ENCODE measurements around the gene ABHD3.
"Not testable (repeated sequence)": the region's sequence is repeated elsewhere in the genome, so short reads cannot be mapped to it uniquely, and the experiment has no call there.

The ABHD3 gene
- total RNA-seq: 60.8 reads per million, percentile 72 among the genes with 10 or more reads in this experiment

DNA sequence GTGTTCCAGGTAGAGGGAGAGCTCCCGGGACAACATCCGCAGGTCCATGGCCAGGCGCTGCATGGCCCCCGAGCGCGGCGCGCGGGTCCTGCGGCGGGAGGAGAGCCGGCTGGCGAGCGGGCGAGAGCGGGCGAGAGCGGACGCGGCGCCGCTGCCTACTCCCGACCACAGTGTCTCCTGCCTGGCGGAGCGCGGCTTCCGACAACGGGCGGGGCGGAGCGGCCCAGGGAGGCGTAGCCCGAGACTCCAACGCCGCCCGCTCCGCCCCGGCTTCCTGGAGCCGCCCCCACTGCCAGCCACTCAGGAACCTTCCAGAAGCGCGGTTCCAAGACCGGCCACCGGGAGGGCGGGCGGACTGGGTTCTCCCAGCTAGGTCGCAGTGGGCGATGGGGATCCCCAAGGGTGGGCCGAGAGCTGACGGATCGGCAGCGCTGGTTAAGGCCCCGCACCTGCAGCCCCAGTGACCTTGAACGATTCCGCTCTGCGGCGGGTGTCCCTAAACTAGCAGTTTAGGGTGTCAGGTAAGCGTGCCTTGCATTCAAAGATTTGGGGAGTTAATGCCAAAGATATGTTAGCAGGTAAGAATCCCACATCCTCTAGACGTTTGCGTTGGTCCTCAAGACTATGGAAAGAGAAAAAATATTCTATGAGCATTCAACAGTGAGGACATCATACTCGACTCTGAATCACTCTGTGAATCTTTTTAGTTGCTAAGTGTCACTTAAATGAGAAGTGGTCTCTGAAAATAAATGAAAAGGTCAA is at the start of gene ABHD3:
Gene ABHD3, minus strand, starts transcription at position 172 of the 762 bp plus-strand sequence. Its CDS starts 109 bp downstream, at position 63.
- peak; percentile 90 for DNase-seq

DNA sequence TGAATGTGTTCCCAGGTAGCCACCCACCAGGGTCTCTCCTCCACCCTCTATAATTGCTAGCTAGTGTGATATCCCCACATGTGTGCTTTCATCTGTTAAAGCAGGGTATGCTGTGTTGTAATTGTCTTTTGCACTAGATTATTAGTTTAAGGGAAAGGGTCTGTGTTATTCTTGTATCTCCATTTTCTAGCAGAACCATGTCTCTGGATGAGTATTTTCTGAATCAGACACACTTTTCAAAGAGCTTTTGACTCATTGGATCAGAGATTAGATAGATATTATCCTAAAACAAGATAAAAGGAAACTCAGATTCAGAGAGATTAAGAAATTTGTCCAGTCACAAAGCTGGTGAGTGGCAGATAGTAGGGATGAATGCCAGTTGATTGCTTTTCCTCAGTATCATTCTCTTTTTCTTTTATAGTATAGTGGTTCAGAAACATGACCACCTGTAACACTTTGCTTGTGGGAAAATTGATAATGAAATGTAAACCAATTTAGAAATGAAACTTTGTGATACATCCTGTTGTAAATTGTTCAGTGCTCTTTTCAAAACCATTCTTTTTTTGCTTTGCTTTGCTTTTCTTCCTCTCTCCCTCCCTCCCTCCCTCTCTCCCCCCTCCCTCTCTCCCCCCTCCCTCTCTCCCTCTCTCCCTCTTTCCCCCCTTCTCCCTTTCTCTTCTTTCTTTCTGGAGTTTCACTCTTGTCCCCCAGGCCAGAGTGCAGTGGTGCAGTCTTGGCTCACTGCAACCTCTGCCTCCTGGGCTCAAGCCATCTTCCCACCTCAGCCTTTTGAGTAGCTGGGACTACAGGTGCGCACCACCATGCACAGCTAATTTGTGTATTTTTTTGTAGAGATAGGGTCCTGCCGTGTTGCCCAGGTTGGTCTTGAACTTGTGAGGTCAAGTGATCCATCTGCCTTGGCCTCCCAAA is 43.5 kb upstream of the ABHD3 start:
- DNase-seq: no peak

GRCh38 chr18:21747268-21747667 is 42.7 kb upstream of the ABHD3 start:
- DNase-seq: no peak

- DNase-seq: no peak
Observed at GRCh38 chr18:21745231-21745630, 40.7 kb upstream of the ABHD3 start.

GRCh38 chr18:21743166-21743832 is 38.7 kb upstream of the ABHD3 start:
- no peak for DNase-seq

- no peak for DNase-seq
Observed at GRCh38 chr18:21742315-21742687, 37.7 kb upstream of the ABHD3 start.

- peak; percentile 20 for DNase-seq
Observed at GRCh38 chr18:21741562-21742314, 37.2 kb upstream of the ABHD3 start.

DNA sequence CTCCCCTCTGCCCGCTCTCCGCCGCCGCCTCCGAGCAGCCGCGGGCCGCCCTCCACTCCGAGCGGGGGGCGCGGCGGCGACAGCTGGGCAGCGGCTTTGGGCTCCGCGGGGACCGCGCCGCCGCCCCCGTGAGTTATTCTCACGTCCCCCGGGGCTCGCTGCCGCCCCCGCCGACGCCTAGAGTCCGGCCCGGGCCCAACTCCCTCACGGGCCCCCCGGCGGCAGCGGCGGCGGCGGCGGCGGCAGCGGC is 36.7 kb upstream of the ABHD3 start:
- no peak for DNase-seq

DNA sequence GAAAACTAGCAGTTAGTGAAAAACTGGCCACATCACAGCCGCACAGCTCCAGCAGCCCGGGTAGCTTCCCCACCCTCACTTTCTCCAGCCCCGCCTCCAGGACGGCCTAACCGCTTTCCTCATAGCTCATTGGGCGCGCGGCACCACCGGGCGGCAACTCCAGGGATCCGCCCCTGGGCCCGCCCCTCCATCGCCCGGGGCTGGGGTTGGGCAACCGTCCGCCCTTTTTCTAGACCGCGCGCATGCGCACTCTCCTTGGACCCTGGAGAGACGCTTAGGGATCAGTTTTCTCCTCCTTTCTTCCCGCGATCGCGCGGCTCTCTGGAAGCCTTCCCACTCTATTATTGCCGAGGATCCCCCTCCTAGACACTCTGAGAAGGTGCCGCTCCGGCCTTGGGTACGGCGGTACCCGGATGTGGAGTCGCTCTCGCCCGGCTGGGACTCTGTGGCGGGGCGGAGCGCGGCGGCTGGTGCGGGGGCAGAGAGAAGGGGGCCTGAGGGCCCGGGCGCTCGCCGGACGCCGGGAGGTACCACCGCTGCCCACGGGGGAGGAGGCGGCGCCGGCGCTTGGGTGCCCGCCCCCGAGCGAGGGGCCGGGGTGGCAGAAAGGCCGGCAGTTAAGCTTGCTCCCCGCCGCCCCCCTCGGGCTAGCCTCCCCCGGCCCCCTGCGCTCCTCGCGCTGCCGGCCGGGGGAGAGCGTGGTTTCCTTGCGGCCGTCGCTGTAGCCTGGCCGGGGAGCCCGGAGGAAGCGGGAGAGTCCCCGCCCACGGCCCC is 36.2 kb upstream of the ABHD3 start, which contains the start of gene MIB1:
Gene MIB1, plus strand, starts transcription at position 255 of the 774 bp plus-strand sequence. CDS start 792 bp downstream, outside the sequence.
- peak; percentile 99 for DNase-seq

DNA sequence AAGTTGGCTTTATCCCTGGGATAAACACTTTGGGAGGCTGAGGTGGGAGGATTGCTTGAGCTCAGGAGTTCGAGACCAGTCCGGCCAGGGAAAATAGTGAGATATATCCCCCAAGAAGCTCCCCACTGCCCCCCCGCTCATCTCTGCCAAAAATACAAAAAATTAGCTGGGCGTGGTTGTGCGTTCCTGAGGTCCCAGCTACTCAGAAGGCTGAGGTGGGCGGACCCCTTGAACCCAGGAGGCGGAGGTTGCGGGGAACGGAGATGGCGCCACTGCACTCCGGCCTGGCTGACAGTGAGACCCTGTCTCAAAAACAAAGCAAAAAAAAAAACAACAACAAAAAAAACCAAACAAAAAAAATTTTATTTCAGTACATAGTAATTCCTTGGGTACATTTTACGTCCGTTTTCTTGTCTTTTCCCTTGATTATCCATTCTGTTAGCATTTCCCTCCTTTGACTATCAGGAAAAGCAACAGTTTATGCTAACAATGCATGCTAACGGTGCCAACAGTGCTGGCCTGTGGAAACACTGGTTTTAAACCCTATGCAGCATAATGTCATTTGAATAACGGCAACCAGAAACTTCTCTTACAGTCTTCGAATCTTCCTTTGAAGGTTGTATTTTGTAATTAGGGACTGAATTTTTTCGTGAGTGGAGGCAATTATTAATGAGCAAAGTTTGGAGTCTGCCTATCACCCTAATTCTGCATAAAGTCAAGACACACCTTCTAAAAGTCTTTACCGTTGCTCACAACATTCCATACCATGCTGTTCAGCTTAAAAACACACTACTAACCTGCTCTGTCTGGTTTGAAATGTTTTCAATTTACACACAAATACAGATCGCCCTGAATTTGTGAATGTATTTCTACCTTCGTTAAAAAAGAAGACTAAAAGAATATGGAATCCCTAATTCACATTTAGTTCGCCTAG is 35.3 kb upstream of the ABHD3 start:
- DNase-seq: no peak

DNA sequence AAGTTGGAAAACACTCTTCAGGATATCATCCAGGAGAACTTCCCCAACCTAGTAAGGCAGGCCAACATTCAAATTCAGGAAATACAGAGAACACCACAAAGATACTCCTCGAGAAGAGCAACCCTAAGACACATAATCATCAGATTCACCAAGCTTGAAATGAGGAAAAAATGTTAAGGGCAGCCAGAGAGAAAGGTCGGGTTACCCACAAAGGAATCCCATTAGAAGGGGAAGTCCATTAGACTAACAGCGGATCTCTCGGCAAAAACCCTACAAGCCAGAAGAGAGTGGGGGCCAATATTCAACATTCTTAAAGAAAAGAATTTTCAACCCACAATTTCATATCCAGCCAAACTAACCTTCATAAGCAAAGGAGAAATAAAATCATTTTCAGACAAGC is 32.4 kb upstream of the ABHD3 start:
- DNase-seq: not testable (repeated sequence)

GRCh38 chr18:21735452-21736015 is 31.0 kb upstream of the ABHD3 start:
- peak; percentile 29 for DNase-seq

GRCh38 chr18:21733011-21733410 is 28.4 kb upstream of the ABHD3 start:
- no peak for DNase-seq

DNA sequence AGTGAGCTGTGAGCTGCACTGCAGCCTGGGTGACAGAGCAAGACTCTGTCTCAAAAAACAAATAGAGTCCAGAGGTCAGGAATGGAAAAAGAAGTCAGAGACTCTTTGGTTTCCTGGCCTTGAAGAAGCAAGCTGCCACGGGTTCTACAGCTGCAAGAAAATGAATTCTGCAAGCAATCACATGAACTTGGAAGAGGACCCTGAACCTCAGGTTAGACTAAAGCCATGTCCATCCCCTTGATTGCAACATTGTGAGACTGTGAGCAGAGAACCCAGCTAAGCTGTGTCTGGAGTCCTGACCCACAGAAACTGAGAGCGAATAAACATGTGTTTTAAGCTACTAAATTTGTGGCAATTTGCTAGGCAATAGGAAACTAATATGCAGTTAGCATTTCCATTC is 23.1 kb upstream of the ABHD3 start:
- no peak for DNase-seq

- DNase-seq: no peak
Observed at GRCh38 chr18:21725201-21725600, 20.6 kb upstream of the ABHD3 start.

DNA sequence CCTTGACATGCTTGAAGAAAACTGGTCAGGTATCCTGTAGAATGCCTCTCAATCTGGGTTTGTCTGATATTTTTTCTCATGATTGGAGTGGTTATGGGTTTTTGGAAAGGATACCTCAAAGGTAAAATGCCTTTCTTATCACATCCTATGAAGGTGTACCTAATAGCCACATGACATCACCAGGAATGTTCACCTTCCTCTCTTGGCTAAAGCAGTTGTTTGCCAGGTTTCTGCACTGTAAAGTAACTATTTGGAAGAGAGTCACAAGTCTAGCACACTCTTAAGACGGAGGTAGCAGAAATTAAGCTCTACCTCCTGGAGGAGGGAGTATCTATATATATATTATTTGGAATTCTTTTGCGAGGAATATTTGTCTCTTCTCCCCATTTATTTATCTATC is 18.1 kb upstream of the ABHD3 start:
- DNase-seq: no peak

DNA sequence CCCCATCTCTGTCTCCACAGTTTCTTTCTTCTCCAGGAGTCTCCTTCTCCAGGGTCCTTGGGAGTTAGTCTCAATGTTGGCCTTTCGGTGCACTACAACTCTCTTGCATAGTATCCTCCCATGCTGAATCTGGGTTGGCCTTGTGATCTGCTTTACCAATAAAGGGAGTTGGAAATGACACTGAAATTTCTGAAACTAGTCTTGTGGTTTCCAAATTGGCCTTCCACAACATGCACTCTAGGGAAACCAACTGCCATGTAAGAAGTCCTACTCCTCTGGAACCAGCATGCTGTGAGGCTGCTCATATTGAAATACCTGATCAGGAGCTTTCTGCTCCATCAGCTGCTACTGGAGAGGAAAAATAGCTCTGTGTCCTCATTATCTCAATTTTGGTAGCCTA is 9.9 kb upstream of the ABHD3 start:
- DNase-seq: no peak

GRCh38 chr18:21707130-21707529 is 2.6 kb upstream of the ABHD3 start:
- not testable (repeated sequence) for DNase-seq

GRCh38 chr18:21706386-21706865 is 1.9 kb upstream of the ABHD3 start:
- no peak for DNase-seq

- peak; percentile 22 for DNase-seq
Observed at GRCh38 chr18:21703241-21703820, 1.2 kb downstream of the ABHD3 start.

Data from effector CD4-positive, alpha-beta T cell (primary cell).